Measurements from ENCODE around the gene LRFN2.

LRFN2 gene

GRCh38 chr6:40425192-40425919, 161.8 kb downstream of the LRFN2 start:
- DNase-seq, result no peak

DNA sequence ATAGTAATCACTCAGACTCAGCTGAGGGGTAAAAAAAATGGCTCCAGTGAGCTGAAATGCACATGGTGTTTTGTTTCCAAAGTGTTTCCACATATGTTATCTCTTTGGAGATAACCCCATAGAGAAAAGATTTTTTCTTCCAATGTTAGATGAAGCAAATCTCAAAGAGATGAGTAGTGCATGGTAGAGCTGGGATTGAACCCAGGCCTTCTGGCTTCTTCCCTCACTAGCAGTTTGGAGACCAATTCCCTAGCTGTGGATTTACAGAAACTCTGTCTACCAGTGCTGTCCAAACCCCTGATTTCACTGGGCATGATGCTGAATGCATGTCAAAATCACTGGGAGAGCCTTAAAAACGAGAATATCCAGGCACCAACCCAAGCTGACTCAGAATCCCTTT, 165.1 kb downstream of the LRFN2 start:
- DNase-seq, result no peak

DNA sequence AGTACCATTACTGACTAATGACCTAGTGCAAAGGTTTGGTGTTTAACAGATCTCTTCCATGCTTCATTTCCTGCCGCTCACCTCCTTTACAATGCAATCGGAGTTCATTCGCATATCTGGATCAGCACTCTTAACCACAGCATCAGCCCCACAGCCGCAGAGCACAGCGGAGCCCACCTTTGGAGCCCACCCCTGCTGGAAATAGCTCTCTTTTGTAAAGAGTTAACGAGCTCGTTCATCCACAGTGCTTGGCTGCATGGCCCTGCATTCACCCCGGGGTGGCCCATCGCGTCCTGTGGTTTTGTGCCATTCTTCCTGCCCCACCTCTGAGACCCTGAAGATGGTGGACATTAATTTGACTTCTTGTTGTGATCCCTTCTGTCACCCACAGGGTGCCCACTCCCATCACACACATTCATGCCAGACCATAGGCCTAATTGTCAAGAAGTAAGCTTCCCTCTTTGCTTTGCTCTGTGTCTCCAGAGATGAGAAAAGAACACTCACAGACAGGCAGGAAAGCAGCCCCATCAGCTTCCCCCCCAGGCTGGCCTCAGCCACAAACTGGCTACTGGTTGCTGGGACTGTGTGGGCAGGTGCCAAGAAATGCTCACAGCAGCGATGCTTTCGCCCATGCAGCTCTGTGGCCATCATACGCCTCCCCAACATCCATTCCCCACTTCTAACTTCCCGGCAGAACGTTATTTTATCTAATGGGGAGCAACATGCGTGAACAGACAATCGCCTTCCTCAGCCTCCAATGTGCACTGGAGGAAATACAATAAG, 167.0 kb downstream of the LRFN2 start:
- no peak for DNase-seq

DNA sequence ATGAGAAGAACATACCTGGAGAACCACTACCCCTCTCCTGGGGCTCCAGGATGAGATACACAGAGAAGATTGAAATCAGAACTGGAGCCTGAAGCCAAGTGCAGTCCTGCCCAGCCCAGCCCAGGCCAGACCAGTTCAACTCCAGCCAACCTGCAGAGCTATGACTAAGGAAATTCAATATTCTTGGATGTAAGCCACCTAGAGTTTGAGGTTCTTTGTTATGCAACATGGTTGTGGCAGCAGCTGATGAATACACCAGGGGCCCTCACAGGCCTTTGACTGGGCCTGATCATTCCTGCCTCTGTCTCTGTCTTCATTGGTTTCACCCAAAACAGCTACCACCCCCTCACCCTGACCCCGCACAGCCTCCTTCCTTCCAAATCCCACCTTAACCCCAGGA, 167.8 kb downstream of the LRFN2 start:
- no peak for DNase-seq

DNA sequence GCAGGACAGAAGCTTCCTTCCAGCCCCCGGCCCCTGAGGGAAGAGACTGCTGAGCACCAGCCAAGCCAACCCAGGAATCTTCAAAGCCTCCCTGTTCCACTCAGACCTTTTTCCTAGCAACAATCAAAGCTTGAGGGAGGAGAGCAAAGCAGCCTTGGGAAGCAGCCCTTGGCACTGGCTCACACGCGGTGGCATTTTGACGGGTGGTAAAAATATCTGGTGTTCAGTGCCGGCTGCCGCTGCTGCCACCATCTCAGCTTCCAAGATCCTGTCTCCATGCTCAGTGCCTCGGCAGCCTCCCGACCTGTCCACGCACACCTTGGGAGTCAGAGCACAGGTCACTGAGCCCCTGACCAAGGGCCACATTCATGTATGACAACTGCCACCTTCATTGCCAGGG, 170.1 kb downstream of the LRFN2 start:
- no peak for DNase-seq

DNA sequence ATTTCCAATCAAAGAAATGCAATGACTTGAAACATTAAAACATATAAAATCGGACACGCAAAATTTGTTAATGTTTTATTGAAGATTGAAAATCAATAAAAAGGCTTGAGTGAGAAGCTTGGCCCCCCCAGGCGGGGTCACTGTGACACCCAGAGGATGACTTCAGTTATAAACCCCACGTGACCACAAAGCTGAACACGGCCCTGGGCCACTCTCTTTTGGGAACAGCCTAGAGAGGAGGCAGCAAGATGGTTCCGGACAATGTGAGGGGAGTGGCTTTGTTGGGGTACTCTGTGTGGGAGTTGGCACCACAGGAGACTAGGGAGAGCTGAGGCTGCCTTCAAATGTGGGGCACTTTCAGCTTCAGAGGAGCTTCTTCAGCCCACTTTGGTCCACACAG, 172.5 kb downstream of the LRFN2 start:
- DNase-seq, result no peak

GRCh38 chr6:40413239-40413638, 173.9 kb downstream of the LRFN2 start:
- no peak for DNase-seq

DNA sequence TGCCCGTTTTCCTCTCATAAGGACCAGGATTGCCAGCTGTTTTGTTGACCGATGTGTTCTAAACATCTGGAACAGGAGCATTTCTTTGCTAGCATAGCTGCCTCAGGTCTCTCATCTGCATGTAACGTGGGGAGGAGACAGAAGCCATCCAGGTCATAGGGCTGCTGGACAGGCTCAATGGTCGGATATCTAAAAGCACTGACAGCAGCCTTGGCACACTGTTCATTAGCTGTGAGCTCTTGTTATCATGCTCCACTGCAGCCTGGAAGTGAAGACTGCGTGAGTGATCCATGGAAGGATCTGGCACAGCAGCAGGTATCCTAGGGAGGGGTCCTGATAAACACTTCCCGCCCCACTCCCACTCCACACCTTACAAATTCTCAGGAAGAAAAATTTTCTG, 175.3 kb downstream of the LRFN2 start:
- no peak for DNase-seq

GRCh38 chr6:40410821-40411220, 176.3 kb downstream of the LRFN2 start:
- no peak for DNase-seq

DNA sequence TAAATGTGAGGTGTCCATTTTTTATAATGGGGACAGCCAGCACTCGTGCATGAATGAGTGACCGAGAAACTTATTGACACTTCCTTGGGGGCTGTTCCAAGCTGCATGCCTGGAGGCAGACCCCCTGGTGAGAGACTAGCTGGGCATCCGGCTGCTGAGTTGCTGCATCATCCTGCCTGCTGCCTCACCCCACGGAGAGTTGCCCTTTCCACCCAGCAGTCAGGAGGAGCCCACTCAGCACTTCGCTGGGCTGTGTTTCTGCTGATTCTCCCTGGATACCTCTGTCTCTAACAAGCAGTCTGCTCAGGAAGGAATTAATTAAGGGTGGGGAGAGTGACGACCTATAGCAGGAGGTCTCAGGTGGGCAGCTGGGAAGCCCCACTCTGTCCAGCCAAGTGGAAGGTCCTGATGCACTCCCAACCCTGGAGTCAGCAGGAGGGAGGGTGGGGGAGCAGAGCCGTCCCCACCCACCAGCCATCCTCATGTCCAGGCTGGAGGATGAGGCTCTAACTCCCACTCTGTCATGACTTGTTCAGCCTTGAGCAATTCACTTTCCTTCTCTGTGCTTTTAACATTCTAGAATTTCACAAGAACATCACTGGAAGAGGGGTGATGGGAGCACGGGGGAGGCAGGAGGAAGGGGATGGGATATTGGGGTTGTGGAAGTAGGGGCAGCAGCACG, 177.3 kb downstream of the LRFN2 start:
- DNase-seq, result no peak

DNA sequence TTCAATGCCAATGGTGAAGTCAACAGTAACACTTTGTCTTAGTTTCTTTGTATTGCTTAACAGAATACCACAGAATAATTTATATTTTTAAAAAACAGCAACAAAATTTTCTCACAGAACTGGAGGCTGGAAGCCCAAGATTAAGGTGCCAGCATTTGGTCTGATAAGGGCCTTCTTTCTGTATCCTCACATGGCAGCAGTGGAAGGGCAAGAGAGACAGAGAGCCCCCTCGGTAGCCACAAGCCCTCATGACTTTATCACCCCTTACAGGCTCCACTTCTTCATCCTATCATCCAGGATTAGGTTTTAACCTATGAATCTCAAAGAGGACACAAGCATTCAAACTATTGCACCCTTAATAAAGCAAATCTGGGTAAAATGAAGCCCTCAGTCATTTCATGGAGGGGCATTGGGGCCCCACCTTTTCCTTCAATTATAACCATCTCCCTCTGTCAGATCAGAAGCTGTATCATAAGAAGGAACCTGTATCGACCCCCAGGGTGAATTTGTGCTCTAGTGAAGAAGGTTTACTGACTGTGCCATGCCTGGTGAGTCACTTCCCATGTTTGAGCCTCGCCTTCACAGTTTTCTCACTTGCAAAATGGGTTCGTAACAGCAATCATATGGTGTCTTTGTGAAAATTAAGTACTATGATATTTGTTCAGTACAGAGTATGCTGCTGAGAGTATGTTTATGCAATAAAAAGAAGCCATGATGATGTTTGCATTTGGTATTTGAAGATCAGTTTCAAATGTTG, 178.2 kb downstream of the LRFN2 start:
- no peak for DNase-seq

DNA sequence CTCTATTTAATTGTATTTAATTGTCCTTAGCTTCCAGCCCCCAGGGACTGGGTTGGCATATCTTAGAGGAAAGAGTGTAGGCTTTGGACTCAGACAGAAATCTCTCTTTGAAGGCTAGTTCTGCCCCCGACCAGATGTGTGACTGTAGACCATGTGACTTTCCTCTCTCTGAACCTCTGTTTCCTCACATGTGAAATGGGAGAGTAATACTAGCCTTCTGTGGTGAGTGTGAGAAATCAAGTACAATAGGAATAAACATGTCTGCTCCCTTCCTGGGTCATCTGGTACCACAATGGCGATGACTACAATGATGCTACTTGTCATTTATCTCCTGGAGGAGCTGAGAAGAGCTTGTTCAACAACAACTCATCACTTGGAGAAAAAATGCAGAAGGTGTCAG, 179.9 kb downstream of the LRFN2 start:
- no peak for DNase-seq

- DNase-seq, result no peak
Observed at GRCh38 chr6:40406175-40406574, 181.0 kb downstream of the LRFN2 start.

GRCh38 chr6:40400738-40401137, 186.4 kb downstream of the LRFN2 start:
- DNase-seq, result no peak

DNA sequence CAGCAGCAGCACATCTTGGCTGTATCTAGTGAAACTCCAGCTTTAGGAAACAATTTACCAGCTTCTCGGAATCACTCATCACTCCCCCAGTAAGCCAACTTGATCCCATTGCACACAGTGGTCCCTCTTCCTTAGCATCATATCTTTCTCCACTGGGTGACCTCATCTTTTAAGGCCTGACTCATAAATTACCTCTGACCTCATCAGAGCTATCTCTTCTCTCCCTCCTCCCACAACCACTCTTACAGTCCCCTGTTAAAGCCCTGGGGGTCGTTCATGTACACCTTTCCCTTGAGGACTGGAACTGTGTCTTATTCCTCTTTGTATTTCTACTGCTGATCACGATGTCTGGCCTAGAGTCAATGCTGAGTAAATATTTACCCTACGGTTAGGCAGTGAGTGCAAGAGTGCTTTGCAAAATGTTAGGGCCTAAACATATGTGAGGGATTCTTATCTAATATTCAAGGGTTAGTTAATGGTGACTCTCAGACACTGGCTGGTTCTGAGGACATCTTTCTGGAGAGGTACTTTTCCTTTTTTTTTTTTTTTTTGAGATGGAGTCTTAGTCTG, 187.2 kb downstream of the LRFN2 start:
- DNase-seq, result no peak

GRCh38 chr6:40398810-40399477, 188.2 kb downstream of the LRFN2 start:
- DNase-seq, result no peak

DNA sequence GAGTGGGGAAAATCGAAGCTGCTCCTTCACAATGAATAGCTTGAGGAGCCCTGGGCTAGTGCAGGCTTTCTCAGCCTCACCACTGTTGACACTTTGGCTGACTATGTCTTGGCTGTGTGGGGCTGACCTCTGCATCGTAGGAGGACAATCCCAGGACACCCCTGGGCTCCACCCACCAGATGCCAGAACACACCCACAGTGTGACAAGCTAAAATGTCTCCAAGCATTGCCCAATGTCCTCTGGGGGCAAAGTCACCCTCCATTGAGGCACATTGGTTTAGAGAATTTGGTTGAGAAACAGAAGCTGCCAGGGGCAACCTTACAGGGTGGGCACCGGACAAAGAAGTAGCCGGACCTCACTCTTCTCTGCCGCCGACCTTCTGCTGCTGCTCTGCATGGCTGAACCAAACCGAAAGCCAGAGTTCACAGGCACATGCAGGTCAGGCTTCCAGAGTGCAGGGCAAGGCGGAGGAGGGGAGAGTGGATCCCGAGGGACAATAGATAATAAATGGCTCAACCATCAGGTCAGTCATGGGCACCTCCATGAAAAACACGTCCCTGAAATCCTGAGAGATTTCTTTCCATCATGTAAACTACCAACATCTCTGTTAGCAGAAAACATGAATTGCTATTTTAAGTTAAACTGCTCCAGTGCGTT, 189.0 kb downstream of the LRFN2 start:
- no peak for DNase-seq

DNA sequence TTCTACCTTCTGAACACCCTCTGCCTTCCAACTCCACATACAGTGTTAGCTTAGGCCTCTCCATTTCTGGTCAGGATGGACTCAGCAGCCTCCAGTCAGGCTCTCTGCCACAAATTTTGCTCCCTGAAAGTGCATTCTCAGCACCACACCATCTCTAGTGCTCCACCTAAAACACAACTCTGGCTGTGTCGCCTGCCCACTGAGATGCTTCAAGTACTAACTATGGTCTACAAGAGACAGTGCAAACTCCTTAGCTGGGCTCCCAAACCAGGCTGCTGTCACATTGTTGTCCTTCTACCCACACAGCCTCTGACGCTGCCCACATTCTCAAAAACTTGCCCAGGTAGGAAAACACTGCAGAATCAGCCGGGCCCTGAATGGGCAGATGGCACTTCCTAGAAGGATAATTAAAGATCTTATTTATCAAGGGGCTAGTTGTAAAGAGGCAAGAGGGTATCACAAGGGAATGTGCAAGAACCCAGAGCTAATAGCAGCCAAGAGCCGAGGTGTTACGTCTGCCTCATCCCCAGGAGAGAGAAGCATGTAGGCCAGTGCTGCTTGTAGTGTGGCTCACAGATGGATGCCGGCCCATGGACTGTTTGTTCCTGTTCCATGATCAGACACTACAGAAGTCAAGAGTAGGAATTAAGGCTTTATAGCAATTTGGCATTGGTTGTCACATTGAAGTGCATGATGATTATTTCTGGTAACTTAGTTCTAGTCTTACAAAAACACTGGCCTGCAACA, 189.7 kb downstream of the LRFN2 start:
- no peak for DNase-seq

DNA sequence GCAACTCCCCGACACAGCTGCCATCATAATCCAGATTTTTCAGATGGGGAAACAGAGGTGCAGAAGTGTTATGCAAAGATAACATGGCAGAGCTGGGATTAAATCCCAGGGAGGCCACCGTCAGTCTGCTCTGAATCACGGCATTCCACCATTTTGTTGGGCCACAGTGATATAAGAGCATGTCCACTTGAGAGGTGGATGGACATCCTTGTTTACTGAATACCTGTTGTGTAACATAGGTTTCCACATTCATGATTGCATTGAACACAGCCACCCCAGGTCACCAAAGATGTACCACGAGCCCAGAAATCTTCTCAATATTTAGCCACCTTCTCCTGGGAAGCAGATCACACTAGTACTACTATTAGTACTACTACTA, 191.5 kb downstream of the LRFN2 start:
- no peak for DNase-seq

DNA sequence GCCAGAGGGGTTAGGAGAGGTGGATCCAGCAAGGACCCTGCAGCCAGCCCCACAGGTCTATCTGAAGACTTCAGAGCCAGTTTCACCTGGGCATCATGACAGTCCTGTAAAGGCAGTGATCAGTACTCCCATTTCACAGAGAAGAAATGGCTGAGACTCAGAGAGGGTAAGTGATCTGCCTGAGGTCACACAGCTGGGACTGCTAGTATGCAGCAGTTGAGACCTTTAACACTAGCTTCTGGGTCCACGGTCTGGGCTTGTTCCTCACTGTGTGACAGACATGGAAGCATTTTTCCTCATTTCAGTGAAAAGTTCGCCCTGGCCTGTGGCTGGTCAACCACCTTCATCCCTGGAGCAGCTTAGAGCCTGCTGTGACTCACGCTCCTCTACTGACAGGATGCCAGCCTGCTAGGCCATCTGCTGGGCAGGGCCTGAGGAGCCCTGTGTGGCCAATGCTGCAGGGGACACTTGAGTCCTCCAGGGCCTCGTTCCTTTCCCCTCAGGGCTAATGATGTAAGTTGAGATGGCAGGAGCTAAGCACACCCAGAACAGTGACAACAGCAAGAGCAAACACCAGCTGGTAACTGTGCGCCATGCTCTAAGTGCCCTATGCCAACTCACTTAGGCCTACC, 192.0 kb downstream of the LRFN2 start:
- DNase-seq, result no peak

DNA sequence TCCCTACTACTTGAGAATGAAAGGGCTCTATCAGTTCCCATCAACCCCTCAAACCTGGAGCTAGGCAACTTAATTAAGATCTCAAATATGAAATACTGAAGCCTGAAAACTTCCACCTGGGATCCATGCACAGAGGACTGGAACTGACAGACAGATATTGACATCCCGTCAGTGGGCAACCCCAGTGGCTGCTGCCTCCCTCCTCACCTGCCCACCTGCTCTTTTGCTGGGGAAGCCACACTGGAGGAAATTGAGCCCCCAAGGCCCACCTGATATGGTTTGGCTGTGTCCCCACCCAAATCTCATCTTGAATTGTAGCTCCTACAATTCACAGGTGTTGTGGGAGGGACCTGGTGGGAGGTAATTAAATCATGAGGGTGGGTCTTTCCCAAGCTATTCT, 192.8 kb downstream of the LRFN2 start:
- DNase-seq, result no peak
